H1 (cell line): ENCODE measurements around the gene ELL.

ENCODE experiments used
- BRCA1 ChIP-seq: IDR thresholded peaks from 2 replicates; pipeline ENCODE4 v1.6.1; 2012; ENCODE audit warnings: low read depth, low read length, improper control_type of control experiment
- CEBPB ChIP-seq: IDR thresholded peaks from 2 replicates; pipeline ENCODE4 v1.6.1; 2012; ENCODE audit warnings: low read depth, low read length
- CHD2 ChIP-seq: IDR thresholded peaks from 2 replicates; pipeline ENCODE4 v1.6.1; 2012; ENCODE audit warnings: low read length, improper control_type of control experiment
- CTCF ChIP-seq, 3 experiments: IDR thresholded peaks; 1 replicate in 2 of 3; 2 replicates in 1 of 3; pipeline versions ENCODE4 v1.5.1 to v1.6.1; 2011; ENCODE audit warnings: low read length in 3 of 3, mild to moderate bottlenecking in 3 of 3, inconsistent platforms in 2 of 3, low read depth in 1 of 3, moderate library complexity in 1 of 3; ENCODE audit not compliant: insufficient read depth in 1 of 3; ENCODE audit errors: control extremely low read depth in 1 of 3
- EZH2 ChIP-seq: fragments of 200-600 bp; sonication (generic); IDR thresholded peaks from 2 replicates; pipeline ENCODE4 v1.7.1; 2012; ENCODE audit warnings: low read depth, mild to moderate bottlenecking, moderate library complexity, low read length, inconsistent platforms; ENCODE audit not compliant: severe bottlenecking
- JUND ChIP-seq: IDR thresholded peaks from 2 replicates; pipeline ENCODE4 v1.6.1; 2011; ENCODE audit warnings: mild to moderate bottlenecking, improper control_type of control experiment, low read length
- POLR2A ChIP-seq, 2 experiments: IDR thresholded peaks; 1 replicate in 1 of 2; 2 replicates in 1 of 2; pipeline ENCODE4 v1.6.1; 2011; ENCODE audit warnings: low read depth in 2 of 2, low read length in 2 of 2, mild to moderate bottlenecking in 2 of 2; ENCODE audit errors: control extremely low read depth in 1 of 2
- SRF ChIP-seq: IDR thresholded peaks from 2 replicates; pipeline ENCODE4 v1.6.1; 2011; ENCODE audit warnings: mild to moderate bottlenecking, low read depth, low read length, moderate library complexity
- YY1 ChIP-seq: IDR thresholded peaks from 2 replicates; pipeline ENCODE4 v1.6.1; 2011; ENCODE audit warnings: low read depth, mild to moderate bottlenecking, low read length

GRCh38 chr19:18424122-18424889 lies 97.6 kb downstream of the ELL start:
- no peak for TF ChIP-seq CTCF (IDR thresholded peaks at IDR 0.05; ENCODE audit: control extremely low read depth in 1 of 3, insufficient read depth in 1 of 3, low read depth in 1 of 3, low read length in 3 of 3)
- no peak for TF ChIP-seq YY1
- no peak for TF ChIP-seq CHD2
- TF ChIP-seq JUND, result no peak
- no peak for TF ChIP-seq SRF
- TF ChIP-seq POLR2A (IDR thresholded peaks at IDR 0.05; ENCODE audit: control extremely low read depth in 1 of 2, low read depth in 2 of 2, low read length in 2 of 2), result no peak
- no peak for TF ChIP-seq BRCA1
- no peak for TF ChIP-seq EZH2
- TF ChIP-seq CEBPB, result no peak
